ENCODE data around the gene RPTOR. TPM values are rescaled to one million over a fixed set of nuclear protein-coding genes. Genes with fewer than 3 reads are reported as not detected.

Gene RPTOR
- total RNA-seq, 1 donor from 2014 or later: 53.7 TPM

- Mint-ChIP-seq H3K9me3 (no peaks in the 10 kb centered on the region), H3K4me3 (no peak overlapping the region), H3K4me1 (peaks cover 8% of the 10 kb centered on the region), H3K27me3 (ENCODE audit: low read depth) (no peaks in the 10 kb centered on the region), H3K36me3 (peaks cover 13% of the 10 kb centered on the region), H3K27ac (no peak overlapping the region)
- no peak for DNase-seq (ENCODE audit: low spot score in 2 of 2, unreplicated experiment in 2 of 2)
- TF ChIP-seq, protein P1, sequence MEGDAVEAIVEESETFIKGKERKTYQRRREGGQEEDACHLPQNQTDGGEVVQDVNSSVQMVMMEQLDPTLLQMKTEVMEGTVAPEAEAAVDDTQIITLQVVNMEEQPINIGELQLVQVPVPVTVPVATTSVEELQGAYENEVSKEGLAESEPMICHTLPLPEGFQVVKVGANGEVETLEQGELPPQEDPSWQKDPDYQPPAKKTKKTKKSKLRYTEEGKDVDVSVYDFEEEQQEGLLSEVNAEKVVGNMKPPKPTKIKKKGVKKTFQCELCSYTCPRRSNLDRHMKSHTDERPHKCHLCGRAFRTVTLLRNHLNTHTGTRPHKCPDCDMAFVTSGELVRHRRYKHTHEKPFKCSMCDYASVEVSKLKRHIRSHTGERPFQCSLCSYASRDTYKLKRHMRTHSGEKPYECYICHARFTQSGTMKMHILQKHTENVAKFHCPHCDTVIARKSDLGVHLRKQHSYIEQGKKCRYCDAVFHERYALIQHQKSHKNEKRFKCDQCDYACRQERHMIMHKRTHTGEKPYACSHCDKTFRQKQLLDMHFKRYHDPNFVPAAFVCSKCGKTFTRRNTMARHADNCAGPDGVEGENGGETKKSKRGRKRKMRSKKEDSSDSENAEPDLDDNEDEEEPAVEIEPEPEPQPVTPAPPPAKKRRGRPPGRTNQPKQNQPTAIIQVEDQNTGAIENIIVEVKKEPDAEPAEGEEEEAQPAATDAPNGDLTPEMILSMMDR (IDR thresholded peaks at IDR 0.05; ENCODE audit: unreplicated experiment): no peak
These were observed 283.3 kb downstream of the RPTOR start for GRCh38 chr17:80827646-80828643.

- H3K27ac Mint-ChIP-seq: no peak overlapping the region
These were observed 284.7 kb downstream of the RPTOR start for GRCh38 chr17:80829166-80829813.

GRCh38 chr17:80830020-80830780, 285.6 kb downstream of the RPTOR start:
- H3K4me1 Mint-ChIP-seq: peaks cover 20% of the 10 kb centered on the region
- no peak for DNase-seq (ENCODE audit: low spot score in 2 of 2, unreplicated experiment in 2 of 2)
- TF ChIP-seq, protein P1 (IDR thresholded peaks at IDR 0.05; ENCODE audit: unreplicated experiment): no peak
- H3K4me3 Mint-ChIP-seq: no peak overlapping the region
- H3K9me3 Mint-ChIP-seq: no peaks in the 10 kb centered on the region
- H3K36me3 Mint-ChIP-seq: peaks cover 12% of the 10 kb centered on the region
- H3K27me3 Mint-ChIP-seq (ENCODE audit: low read depth): no peaks in the 10 kb centered on the region
- no peak overlapping the region for H3K27ac Mint-ChIP-seq

More at GRCh38 chr17:80829166-80829813, 284.7 kb downstream of the RPTOR start:
- TF ChIP-seq, protein P1 (IDR thresholded peaks at IDR 0.05; ENCODE audit: unreplicated experiment): no peak
- no peak overlapping the region for H3K4me3 Mint-ChIP-seq
- no peaks in the 10 kb centered on the region for H3K27me3 Mint-ChIP-seq (ENCODE audit: low read depth)
- peaks cover 18% of the 10 kb centered on the region for H3K4me1 Mint-ChIP-seq
- DNase-seq (ENCODE audit: low spot score in 2 of 2, unreplicated experiment in 2 of 2): no peak
- peaks cover 12% of the 10 kb centered on the region for H3K36me3 Mint-ChIP-seq
- H3K9me3 Mint-ChIP-seq: no peaks in the 10 kb centered on the region

GRCh38 chr17:80831491-80831890, 286.9 kb downstream of the RPTOR start:
- H3K4me3 Mint-ChIP-seq: no peak overlapping the region
- H3K27ac Mint-ChIP-seq: no peak overlapping the region
- H3K9me3 Mint-ChIP-seq: no peaks in the 10 kb centered on the region
- H3K27me3 Mint-ChIP-seq (ENCODE audit: low read depth): no peaks in the 10 kb centered on the region
- no peak for DNase-seq (ENCODE audit: low spot score in 2 of 2, unreplicated experiment in 2 of 2)
- peaks cover 20% of the 10 kb centered on the region for H3K4me1 Mint-ChIP-seq
- peaks cover 14% of the 10 kb centered on the region for H3K36me3 Mint-ChIP-seq
- TF ChIP-seq, protein P1 (IDR thresholded peaks at IDR 0.05; ENCODE audit: unreplicated experiment): no peak

- H3K27ac Mint-ChIP-seq: peak overlapping the region; percentile 97
- TF ChIP-seq, protein P1 (IDR thresholded peaks at IDR 0.05; ENCODE audit: unreplicated experiment): no peak
- H3K4me1 Mint-ChIP-seq: peaks cover 20% of the 10 kb centered on the region
- H3K4me3 Mint-ChIP-seq: peak overlapping the region; percentile 70
- peaks cover 14% of the 10 kb centered on the region for H3K36me3 Mint-ChIP-seq
- H3K27me3 Mint-ChIP-seq (ENCODE audit: low read depth): no peaks in the 10 kb centered on the region
- no peaks in the 10 kb centered on the region for H3K9me3 Mint-ChIP-seq
- no peak for DNase-seq (ENCODE audit: low spot score in 2 of 2, unreplicated experiment in 2 of 2)
These were observed 287.6 kb downstream of the RPTOR start for GRCh38 chr17:80832266-80832676.

Measured in mesothelial cell of epicardium (in vitro differentiated cells).